HG03342 (cell line): ENCODE measurements around the gene ITM2B.

ENCODE experiments used
- ATAC-seq: cut with Tn5 transposase; IDR thresholded peaks from one replicate; pipeline ENCODE4 v1.9.1; 2021; ENCODE audit warnings: mild to moderate bottlenecking, moderate library complexity; ENCODE audit not compliant: unreplicated experiment

The ITM2B gene

GRCh38 chr13:48255090-48255489 lies 22.1 kb downstream of the ITM2B start:
- ATAC-seq: no peak

- no peak for ATAC-seq
Measured at GRCh38 chr13:48255954-48256353, 22.9 kb downstream of the ITM2B start.

- ATAC-seq: no peak
Measured at GRCh38 chr13:48258002-48258401, 25.0 kb downstream of the ITM2B start.

- no peak for ATAC-seq
Measured at GRCh38 chr13:48258430-48258829, 25.4 kb downstream of the ITM2B start.

- ATAC-seq: no peak
Measured at GRCh38 chr13:48260970-48261369, 28.0 kb downstream of the ITM2B start.

GRCh38 chr13:48263196-48263595 lies 30.2 kb downstream of the ITM2B start:
- no peak for ATAC-seq

GRCh38 chr13:48264058-48264457 lies 31.1 kb downstream of the ITM2B start:
- no peak for ATAC-seq

GRCh38 chr13:48265217-48265815 lies 32.3 kb downstream of the ITM2B start:
- peak; percentile 79 for ATAC-seq

GRCh38 chr13:48266150-48266549 lies 33.1 kb downstream of the ITM2B start:
- no peak for ATAC-seq

- no peak for ATAC-seq
Measured at GRCh38 chr13:48266701-48267639, 34.0 kb downstream of the ITM2B start.

- no peak for ATAC-seq
Measured at GRCh38 chr13:48268019-48268418, 35.0 kb downstream of the ITM2B start.

- no peak for ATAC-seq
Measured at GRCh38 chr13:48273346-48273745, 40.3 kb downstream of the ITM2B start.

GRCh38 chr13:48275507-48275906 lies 42.5 kb downstream of the ITM2B start:
- ATAC-seq: no peak

- no peak for ATAC-seq
Measured at GRCh38 chr13:48278806-48279205, 45.8 kb downstream of the ITM2B start.

GRCh38 chr13:48281556-48281955 lies 48.5 kb downstream of the ITM2B start:
- ATAC-seq: no peak

- no peak for ATAC-seq
Measured at GRCh38 chr13:48291730-48292129, 58.7 kb downstream of the ITM2B start.

GRCh38 chr13:48292650-48293049 lies 59.6 kb downstream of the ITM2B start:
- ATAC-seq: no peak

GRCh38 chr13:48294653-48295052 lies 61.6 kb downstream of the ITM2B start:
- no peak for ATAC-seq

GRCh38 chr13:48295271-48295670 lies 62.3 kb downstream of the ITM2B start:
- ATAC-seq: no peak

- ATAC-seq: no peak
Measured at GRCh38 chr13:48296528-48296927, 63.5 kb downstream of the ITM2B start.

GRCh38 chr13:48297131-48297786 lies 64.3 kb downstream of the ITM2B start:
- ATAC-seq: no peak

GRCh38 chr13:48299591-48299990 lies 66.6 kb downstream of the ITM2B start:
- ATAC-seq: no peak
